A549 (cell line): Measurements from ENCODE around the gene PEPD. TPM values are rescaled to one million over a fixed set of nuclear protein-coding genes. Genes with fewer than 3 reads are reported as not detected.

Experiments
- ATAC-seq, 2 experiments: fragments of 200-7000 bp in 1 of 2; fragments of >200 bp in 1 of 2; cut with Nextera tagmentation in 1 of 2; cut with Tn5 transposase in 1 of 2; 3 replicates each; pipeline versions ENCODE4 v1.8.0 to v1.9.1; 2018 to 2020; ENCODE audit warnings: mild to moderate bottlenecking in 1 of 2, moderate library complexity in 1 of 2
- CTCF ChIA-PET: fragments of 300-600 bp; sonication (Branson Sonifier 250); formaldehyde crosslinking; extraction: SDS; loops from one replicate; lab custom pipeline; 2021; ENCODE audit warnings: antibody characterized with exemption, inconsistent platforms; lab: Yijun Ruan, JAX
- POLR2A ChIA-PET: fragments of 350-600 bp; formaldehyde crosslinking; extraction: SDS; loops from one replicate; lab custom pipeline; 2021; ENCODE audit warnings: antibody characterized with exemption, inconsistent platforms; lab: Yijun Ruan, JAX
- DNase-seq, 2 experiments: peaks; one replicate each; pipeline versions ENCODE4 v3.0.0 to v3.0.0-alpha.2; 2011 to 2016; ENCODE audit warnings: low read depth in 1 of 2, low spot score in 1 of 2
- FAIRE-seq: peaks from 2 replicates; lab custom pipeline; 2011; peaks lifted over from hg19 to GRCh38; lab: Jason Lieb, UNC
- H3K27ac ChIP-seq, 2 experiments: fragments of >200 bp; sonication (Bioruptor Twin); formaldehyde crosslinking; 3 replicates each; pipeline ENCODE4 v1.5.1; 2016 to 2017
- H3K4me1 ChIP-seq: fragments of >200 bp; sonication (Bioruptor Twin); formaldehyde crosslinking; 3 replicates; pipeline ENCODE4 v1.6.1; 2016
- H3K4me2 ChIP-seq: fragments of >200 bp; sonication (Bioruptor Twin); formaldehyde crosslinking; 3 replicates; pipeline ENCODE4 v1.6.1; 2016
- H3K4me3 ChIP-seq: fragments of >200 bp; sonication (Bioruptor Twin); formaldehyde crosslinking; 3 replicates; pipeline ENCODE4 v1.5.1; 2016
- H3K9me3 ChIP-seq: fragments of >200 bp; sonication (Bioruptor Twin); formaldehyde crosslinking; 3 replicates; pipeline ENCODE4 v1.6.1; 2016
- CHD2 ChIP-seq: fragments of 150-350 bp; IDR thresholded peaks from 2 replicates; pipeline ENCODE4 v1.6.1; 2014; ENCODE audit warnings: low read length; ENCODE audit not compliant: partially characterized antibody
- EHF ChIP-seq: fragments of 250-450 bp; sonication (Bioruptor Pico); IDR thresholded peaks from 2 replicates; pipeline ENCODE4 v1.5.0; 2020; ENCODE audit warnings: mild to moderate bottlenecking
- HOXA7 ChIP-seq: fragments of 250-450 bp; sonication (Bioruptor Pico); IDR thresholded peaks from 2 replicates; pipeline ENCODE4 v1.5.0; 2020; ENCODE audit warnings: mild to moderate bottlenecking, moderate library complexity
- HOXB5 ChIP-seq: fragments of 250-450 bp; sonication (Bioruptor Pico); IDR thresholded peaks from 2 replicates; pipeline ENCODE4 v1.5.0; 2020; ENCODE audit warnings: mild to moderate bottlenecking, moderate library complexity
- JUN ChIP-seq, 2 experiments: fragments of >200 bp; sonication (Bioruptor Twin); formaldehyde crosslinking; IDR thresholded peaks; 2 replicates in 1 of 2; 3 replicates in 1 of 2; pipeline ENCODE4 v1.6.1; 2016 to 2017
- JUNB ChIP-seq: fragments of >200 bp; sonication (Bioruptor Twin); formaldehyde crosslinking; IDR thresholded peaks from 2 replicates; pipeline ENCODE4 v1.6.1; 2016
- MAFK ChIP-seq: fragments of 450-650 bp; IDR thresholded peaks from 2 replicates; pipeline ENCODE4 v1.6.1; 2014; ENCODE audit not compliant: partially characterized antibody
- NFE2L2 ChIP-seq: fragments of 150-350 bp; conservative IDR thresholded peaks from 2 replicates; pipeline ENCODE4 v1.6.1; 2014; ENCODE audit warnings: low read length
- NPAS2 ChIP-seq: fragments of 250-450 bp; sonication (Bioruptor Pico); IDR thresholded peaks from 2 replicates; pipeline ENCODE4 v1.8.0; 2022; ENCODE audit warnings: mild to moderate bottlenecking, moderate library complexity, borderline replicate concordance
- NR3C1 ChIP-seq: fragments of >200 bp; sonication (Bioruptor Twin); formaldehyde crosslinking; IDR thresholded peaks from 3 replicates; pipeline ENCODE4 v1.6.1; 2017
- RARB ChIP-seq: fragments of 250-450 bp; sonication (Bioruptor Pico); IDR thresholded peaks from 2 replicates; pipeline ENCODE4 v1.8.0; 2021; ENCODE audit warnings: mild to moderate bottlenecking, moderate library complexity
- RFX5 ChIP-seq: fragments of 450-650 bp; IDR thresholded peaks from 2 replicates; pipeline ENCODE4 v1.7.1; 2014; ENCODE audit warnings: antibody characterized with exemption, mild to moderate bottlenecking, moderate library complexity
- RNF2 ChIP-seq: fragments of 200-600 bp; sonication (generic); IDR thresholded peaks from 2 replicates; pipeline ENCODE4 v1.6.1; 2016; ENCODE audit warnings: low read depth, mild to moderate bottlenecking, antibody characterized with exemption, moderate library complexity, borderline replicate concordance
- SMC3 ChIP-seq: fragments of >200 bp; sonication (Bioruptor Twin); formaldehyde crosslinking; IDR thresholded peaks from 3 replicates; pipeline ENCODE4 v1.6.1; 2018; ENCODE audit warnings: inconsistent platforms
- TP53 ChIP-seq: fragments of 250-450 bp; sonication (Bioruptor Pico); IDR thresholded peaks from 2 replicates; pipeline ENCODE4 v1.5.0; 2021; ENCODE audit warnings: mild to moderate bottlenecking, moderate library complexity
- ZC3H11A ChIP-seq: fragments of 450-650 bp; IDR thresholded peaks from 2 replicates; pipeline ENCODE4 v1.6.1; 2014; ENCODE audit warnings: antibody characterized with exemption, mild to moderate bottlenecking
- ZFP36 ChIP-seq: fragments of 450-650 bp; IDR thresholded peaks from 2 replicates; pipeline ENCODE4 v1.6.1; 2014; ENCODE audit warnings: borderline replicate concordance; ENCODE audit not compliant: partially characterized antibody
- WGBS: methylation state at CpG from one replicate; pipeline ENCODE4 v1.1.6; 2017; ENCODE audit errors: missing lambda C conversion rate; 5-methylcytosine and 5-hydroxymethylcytosine counted together
- polyA plus RNA-seq, 4 experiments: library from polyadenylated mRNA; depleted of rRNA in 3 of 4; stranded (reverse); fragments of >200 nt; fragmentation: RNase III in 1 of 4; extraction: RNeasy Plus Mini Kit Qiagen cat#74134 plus additional on column Dnase treatment in 1 of 4; gene quantifications; 2 replicates in 3 of 4; 3 replicates in 1 of 4; pipeline ENCODE4 v1.2.3, GENCODE V29; 2011 to 2017
- TF ChIP-seq, protein P1 (sequence below): fragments of 150-350 bp; IDR thresholded peaks from 2 replicates; pipeline ENCODE4 v1.6.1; 2014; ENCODE audit warnings: low read depth, mild to moderate bottlenecking, low read length
- TF ChIP-seq, protein P2 (sequence below): fragments of 250-450 bp; sonication (Bioruptor Pico); IDR thresholded peaks from 2 replicates; pipeline ENCODE4 v1.5.0; 2021; ENCODE audit warnings: mild to moderate bottlenecking, moderate library complexity, borderline replicate concordance
- TF ChIP-seq, protein P3 (sequence below): IDR thresholded peaks from 2 replicates; pipeline ENCODE4 v1.6.1; 2012
- TF ChIP-seq, protein P4 (sequence below): fragments of 200-600 bp; sonication (generic); IDR thresholded peaks from 2 replicates; pipeline ENCODE4 v1.6.1; 2016; ENCODE audit warnings: antibody characterized with exemption, mild to moderate bottlenecking, moderate library complexity
- TF ChIP-seq, protein P5 (sequence below): fragments of 250-450 bp; sonication (Bioruptor Pico); IDR thresholded peaks from 2 replicates; pipeline ENCODE4 v1.5.0; 2020; ENCODE audit warnings: low read depth, mild to moderate bottlenecking, moderate library complexity

Gene PEPD
- polyA plus RNA-seq, 2 of the 4 experiments (the other 2 are of a cell fraction) = 85.5 to 100 TPM

DNA sequence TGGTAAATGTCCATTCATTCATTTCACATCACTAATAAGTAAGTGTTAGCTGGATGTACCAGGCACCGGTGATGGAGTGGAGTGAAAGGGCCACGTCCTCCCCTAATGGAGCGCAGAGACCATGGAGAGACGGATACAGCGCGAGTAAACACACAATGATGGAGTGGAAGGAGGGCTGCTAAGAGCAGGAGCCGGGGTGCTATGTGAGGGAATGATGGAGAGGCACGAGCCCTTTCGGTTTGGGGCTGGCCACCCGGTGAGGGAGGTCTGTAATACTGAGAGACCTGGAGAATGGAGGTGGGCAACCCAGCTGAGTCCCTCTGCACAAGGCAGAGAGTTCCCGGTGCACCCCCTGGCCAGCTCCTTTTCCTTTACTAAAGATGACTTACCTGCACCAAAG is 53.7 kb downstream of the PEPD start:
- no peak for TF ChIP-seq NR3C1
- no peak for TF ChIP-seq JUN (IDR thresholded peaks at IDR 0.05)
- TF ChIP-seq HOXA7 (CRISPR knock-in tag) = no peak
- TF ChIP-seq RNF2 = no peak
- TF ChIP-seq EHF (CRISPR knock-in tag) = no peak
- TF ChIP-seq HOXB5 = no peak
- no peak for TF ChIP-seq ZFP36
- no peak for TF ChIP-seq RFX5
- TF ChIP-seq RARB (CRISPR knock-in tag) = no peak
- no peak for TF ChIP-seq NPAS2
- no peak; a peak in 1 of 6 replicates for ATAC-seq
- ChIA-PET CTCF (interaction anchor here (0.8 to 1.6 kb wide), 6 partner anchors 9 to 310 kb away, joined by 3 to 4 read pairs (median 4); no protein-coding TSS in a partner anchor), POLR2A (interaction anchor here (1.3 kb wide), 1 partner anchor 53 kb away, joined by 3 read pairs; no protein-coding TSS in a partner anchor)
- Histone ChIP-seq H3K9me3 (no peaks in the 10 kb centered on the region), H3K4me3 (no peak overlapping the region), H3K4me2 (no peak overlapping the region), H3K4me1 (0 out of 3 replicates have a peak, but pooled peaks cover 2% of the 10 kb centered on the region), H3K27ac (no peak overlapping the region)
- no peak for FAIRE-seq
- DNase-seq = no peak
- 90% methylated on average over 11 of the region's 11 CpGs for WGBS

DNA sequence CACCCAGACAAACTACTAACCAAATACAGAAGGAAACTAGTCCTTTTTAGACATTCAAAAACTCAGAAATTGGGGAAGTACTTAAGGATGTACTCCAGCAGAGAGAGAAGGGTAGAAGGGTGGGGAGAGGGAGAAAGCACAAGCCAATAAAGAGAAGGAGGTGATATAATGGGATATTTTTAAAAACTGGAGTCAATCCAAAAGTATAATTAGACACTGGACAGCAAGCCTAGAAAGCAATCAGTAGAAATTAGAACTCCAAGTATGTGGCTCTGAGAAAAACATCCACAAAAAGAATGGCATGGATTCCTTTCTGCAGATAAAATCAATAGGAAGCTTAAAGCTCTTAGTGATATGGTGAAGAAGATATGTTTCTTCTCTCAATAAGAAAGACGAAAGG is 55.8 kb downstream of the PEPD start:
- Histone ChIP-seq H3K4me2 (no peak overlapping the region), H3K4me3 (no peak overlapping the region), H3K9me3 (no peaks in the 10 kb centered on the region), H3K27ac (no peak overlapping the region), H3K4me1 (no peaks in the 10 kb centered on the region)
- FAIRE-seq = no peak
- ChIA-PET POLR2A (no interaction called here), CTCF (interaction anchor here (0.9 to 1.6 kb wide), 4 partner anchors 35 to 630 kb away, joined by 3 to 5 read pairs (median 4); no protein-coding TSS in a partner anchor)
- no peak for DNase-seq
- ATAC-seq = no peak
- TF ChIP-seq, protein P1, sequence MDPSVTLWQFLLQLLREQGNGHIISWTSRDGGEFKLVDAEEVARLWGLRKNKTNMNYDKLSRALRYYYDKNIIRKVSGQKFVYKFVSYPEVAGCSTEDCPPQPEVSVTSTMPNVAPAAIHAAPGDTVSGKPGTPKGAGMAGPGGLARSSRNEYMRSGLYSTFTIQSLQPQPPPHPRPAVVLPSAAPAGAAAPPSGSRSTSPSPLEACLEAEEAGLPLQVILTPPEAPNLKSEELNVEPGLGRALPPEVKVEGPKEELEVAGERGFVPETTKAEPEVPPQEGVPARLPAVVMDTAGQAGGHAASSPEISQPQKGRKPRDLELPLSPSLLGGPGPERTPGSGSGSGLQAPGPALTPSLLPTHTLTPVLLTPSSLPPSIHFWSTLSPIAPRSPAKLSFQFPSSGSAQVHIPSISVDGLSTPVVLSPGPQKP = no peak
- TF ChIP-seq, protein P2, sequence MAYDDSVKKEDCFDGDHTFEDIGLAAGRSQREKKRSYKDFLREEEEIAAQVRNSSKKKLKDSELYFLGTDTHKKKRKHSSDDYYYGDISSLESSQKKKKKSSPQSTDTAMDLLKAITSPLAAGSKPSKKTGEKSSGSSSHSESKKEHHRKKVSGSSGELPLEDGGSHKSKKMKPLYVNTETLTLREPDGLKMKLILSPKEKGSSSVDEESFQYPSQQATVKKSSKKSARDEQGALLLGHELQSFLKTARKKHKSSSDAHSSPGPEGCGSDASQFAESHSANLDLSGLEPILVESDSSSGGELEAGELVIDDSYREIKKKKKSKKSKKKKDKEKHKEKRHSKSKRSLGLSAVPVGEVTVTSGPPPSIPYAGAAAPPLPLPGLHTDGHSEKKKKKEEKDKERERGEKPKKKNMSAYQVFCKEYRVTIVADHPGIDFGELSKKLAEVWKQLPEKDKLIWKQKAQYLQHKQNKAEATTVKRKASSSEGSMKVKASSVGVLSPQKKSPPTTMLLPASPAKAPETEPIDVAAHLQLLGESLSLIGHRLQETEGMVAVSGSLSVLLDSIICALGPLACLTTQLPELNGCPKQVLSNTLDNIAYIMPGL = no peak
- TF ChIP-seq, protein P3, sequence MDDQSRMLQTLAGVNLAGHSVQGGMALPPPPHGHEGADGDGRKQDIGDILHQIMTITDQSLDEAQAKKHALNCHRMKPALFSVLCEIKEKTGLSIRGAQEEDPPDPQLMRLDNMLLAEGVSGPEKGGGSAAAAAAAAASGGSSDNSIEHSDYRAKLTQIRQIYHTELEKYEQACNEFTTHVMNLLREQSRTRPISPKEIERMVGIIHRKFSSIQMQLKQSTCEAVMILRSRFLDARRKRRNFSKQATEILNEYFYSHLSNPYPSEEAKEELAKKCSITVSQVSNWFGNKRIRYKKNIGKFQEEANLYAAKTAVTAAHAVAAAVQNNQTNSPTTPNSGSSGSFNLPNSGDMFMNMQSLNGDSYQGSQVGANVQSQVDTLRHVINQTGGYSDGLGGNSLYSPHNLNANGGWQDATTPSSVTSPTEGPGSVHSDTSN = no peak
- TF ChIP-seq, protein P4, sequence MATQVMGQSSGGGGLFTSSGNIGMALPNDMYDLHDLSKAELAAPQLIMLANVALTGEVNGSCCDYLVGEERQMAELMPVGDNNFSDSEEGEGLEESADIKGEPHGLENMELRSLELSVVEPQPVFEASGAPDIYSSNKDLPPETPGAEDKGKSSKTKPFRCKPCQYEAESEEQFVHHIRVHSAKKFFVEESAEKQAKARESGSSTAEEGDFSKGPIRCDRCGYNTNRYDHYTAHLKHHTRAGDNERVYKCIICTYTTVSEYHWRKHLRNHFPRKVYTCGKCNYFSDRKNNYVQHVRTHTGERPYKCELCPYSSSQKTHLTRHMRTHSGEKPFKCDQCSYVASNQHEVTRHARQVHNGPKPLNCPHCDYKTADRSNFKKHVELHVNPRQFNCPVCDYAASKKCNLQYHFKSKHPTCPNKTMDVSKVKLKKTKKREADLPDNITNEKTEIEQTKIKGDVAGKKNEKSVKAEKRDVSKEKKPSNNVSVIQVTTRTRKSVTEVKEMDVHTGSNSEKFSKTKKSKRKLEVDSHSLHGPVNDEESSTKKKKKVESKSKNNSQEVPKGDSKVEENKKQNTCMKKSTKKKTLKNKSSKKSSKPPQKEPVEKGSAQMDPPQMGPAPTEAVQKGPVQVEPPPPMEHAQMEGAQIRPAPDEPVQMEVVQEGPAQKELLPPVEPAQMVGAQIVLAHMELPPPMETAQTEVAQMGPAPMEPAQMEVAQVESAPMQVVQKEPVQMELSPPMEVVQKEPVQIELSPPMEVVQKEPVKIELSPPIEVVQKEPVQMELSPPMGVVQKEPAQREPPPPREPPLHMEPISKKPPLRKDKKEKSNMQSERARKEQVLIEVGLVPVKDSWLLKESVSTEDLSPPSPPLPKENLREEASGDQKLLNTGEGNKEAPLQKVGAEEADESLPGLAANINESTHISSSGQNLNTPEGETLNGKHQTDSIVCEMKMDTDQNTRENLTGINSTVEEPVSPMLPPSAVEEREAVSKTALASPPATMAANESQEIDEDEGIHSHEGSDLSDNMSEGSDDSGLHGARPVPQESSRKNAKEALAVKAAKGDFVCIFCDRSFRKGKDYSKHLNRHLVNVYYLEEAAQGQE = no peak
- no peak for TF ChIP-seq MAFK
- TF ChIP-seq NFE2L2 = no peak
- TF ChIP-seq CHD2 = no peak
- TF ChIP-seq SMC3 = no peak
- no peak for TF ChIP-seq ZC3H11A
- TF ChIP-seq TP53 (CRISPR knock-in tag) = no peak
- TF ChIP-seq, protein P5, sequence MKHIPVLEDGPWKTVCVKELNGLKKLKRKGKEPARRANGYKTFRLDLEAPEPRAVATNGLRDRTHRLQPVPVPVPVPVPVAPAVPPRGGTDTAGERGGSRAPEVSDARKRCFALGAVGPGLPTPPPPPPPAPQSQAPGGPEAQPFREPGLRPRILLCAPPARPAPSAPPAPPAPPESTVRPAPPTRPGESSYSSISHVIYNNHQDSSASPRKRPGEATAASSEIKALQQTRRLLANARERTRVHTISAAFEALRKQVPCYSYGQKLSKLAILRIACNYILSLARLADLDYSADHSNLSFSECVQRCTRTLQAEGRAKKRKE = no peak
- TF ChIP-seq JUNB = no peak
- 50% methylated on average over 1 of the region's 1 CpG for WGBS
